ENCODE data around the gene HEXIM1.
"Not testable (repeated sequence)": the region's sequence is repeated elsewhere in the genome, so short reads cannot be mapped to it uniquely, and the experiment has no call there.

HEXIM1 gene

DNA sequence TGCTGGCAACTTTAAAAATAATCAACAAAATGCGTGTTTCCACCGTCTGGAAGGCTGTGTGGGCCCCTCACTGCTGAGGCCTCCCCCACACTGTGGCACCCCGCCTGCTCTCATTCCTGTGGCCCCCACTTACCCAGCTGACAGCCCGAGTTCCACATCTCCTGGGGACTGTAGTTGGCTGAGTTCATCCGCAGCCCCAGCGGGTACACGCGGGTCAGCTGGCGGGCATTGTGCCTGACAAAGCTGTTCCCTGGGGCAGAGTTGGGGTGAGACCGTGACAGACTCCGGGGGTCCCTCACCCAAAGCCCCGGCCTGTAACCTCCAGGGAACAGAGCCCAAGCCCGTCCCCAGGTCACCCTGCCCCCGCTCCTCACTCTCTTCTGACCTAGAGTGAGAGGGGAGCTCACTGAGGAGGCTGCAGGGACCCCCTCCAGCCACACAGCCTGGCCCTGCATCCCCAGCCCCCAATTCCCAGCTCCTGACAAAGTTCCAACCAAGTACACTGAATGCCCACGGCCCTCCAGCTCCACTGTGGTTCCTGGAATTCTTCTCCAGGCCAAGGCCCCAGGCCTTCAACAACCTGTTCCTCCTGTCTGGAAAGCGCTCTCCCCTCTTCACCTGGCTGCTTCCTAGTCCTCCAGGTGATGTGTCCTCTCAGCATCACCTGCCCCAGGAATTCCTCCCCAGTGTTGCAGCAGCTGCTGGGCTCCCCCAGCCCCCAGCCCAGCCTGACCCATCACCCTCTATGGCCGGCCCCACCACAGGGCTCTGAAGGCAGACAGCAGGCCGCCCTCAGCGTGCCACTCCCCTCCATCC, 34.0 kb upstream of the HEXIM1 start:
- DNase-seq, result no peak

DNA sequence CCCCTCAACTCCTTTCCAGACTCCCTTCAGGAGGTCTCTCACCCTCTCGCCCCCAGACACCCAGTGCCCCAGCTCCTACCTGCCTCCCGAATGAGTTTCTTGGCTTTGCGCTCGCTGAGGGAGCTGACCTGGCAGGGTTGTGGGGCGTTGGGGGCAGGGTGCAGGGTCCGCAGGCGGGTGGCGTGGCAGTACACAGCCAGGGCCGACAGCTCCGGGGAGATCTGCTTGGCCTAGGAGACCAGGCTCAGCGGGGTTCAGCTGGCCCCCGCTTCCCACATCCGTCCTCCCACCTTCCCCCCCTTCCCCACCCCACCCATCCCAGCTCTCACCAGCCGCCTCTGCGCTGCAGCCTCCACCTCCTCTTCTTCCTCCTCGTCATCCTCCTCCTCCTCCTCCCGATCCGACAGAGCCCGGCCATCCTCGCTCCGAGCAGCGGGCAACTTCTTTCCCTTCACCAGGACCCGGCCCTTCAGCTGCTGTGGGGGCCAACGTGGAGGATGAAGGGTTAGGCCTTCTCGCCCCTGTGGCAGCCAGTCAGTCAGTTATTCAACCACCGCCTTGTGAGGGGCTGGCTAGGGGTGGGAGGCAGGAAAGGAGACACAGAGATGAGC, 33.2 kb upstream of the HEXIM1 start:
- no peak for DNase-seq

DNA sequence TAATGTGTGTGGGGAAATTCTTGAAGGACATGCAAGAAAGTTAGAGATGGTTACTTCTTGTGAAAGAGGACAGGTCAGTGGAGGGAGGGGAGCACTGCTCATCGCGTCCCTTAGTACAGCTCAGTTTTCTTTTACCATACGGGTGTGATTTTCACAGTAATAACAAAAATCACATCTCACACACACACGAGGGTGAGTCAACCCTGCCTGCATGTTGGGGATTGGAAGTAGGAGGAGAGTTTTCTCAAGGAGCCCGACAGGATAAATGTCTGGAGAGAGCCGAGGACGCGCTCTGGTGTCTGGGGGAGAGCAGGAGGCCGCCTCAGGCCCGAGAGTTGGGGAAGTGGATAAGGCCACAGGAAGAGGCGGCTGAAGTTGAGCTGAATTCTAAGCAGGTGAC, 32.4 kb upstream of the HEXIM1 start:
- no peak for DNase-seq

DNA sequence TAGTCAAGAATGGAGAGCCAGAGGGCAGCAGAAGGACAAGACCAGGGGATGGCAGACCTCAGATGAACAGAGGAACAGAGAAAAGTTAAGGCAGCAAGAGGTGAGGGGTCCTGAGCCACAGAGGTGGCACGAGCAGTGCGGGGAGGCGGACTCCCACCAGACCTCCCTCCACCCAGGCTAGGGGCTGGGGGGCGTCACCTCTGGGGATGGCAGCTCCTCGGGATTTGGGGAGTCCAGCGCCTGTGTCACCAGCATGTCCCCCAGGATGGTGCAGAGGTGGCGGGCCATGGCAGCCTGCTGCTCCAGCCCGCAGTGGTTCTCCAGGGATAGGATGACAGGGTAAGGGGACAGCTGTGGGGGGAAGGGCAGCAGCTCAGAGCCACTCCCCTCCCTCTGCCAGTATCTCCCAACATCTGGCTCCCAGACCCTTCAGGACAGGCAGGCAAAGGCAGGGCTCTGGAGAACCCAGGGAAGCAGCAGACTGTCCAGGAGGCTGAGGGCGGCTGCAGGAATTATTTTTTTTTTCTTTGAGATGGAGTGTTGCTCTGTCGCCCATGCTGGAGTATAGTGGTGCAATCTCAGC, 31.8 kb upstream of the HEXIM1 start:
- DNase-seq, result no peak

DNA sequence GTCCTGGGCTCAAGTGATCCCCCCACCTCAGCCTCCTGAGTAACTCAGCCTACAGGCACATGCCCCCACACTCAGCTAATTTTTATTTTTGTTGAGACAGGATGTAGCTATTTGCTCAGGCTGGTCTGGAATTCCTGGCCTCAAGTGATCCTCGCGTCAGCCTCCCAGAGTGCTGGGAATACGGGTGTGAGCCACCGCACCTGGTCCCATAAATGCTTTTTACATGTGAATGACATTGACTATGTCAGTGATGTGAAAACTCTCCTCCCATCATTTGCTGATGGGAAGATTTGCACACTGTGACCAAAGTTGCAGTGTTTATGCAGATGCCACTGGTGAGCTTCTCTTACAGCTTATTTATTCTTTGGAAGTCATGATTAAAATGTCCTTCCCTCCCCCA, 30.9 kb upstream of the HEXIM1 start:
- DNase-seq, result no peak

DNA sequence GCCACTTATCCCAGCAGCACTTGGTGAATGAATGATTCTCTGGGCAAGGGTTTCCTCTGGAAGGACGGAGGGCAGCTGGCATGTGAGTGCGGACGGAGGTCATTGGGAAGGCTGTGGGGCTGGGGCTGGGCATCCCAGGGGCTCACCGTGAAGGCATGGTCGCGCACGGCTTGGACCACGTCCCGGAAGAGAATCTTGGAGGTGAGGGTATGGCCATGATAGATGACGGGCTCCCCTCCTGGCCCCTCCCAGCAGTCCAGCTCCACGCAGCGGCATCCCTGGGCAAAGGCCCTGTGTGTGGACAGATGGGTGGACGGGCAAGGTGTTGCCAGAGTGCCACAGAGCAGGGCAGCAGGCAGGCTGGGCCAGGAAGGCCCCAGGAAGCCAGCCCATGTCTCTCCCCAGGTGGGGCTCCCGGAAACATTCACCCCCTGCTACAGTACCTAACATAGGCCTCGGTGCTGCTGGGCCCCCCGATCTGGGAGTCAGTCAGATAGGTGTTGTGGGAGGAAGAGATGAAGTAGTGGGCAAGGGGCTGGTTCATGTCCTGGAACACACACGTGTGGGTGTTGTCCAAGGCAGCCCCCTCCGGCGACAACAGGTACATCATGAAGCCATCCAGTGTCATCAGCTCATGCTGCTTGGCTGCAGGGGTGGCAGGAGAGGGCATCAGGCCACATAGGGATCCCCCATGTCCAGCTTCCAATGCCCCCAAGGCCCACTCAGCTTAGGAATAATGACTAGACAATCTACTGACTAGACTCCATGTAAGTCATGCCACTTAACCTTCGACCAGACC, 30.2 kb upstream of the HEXIM1 start:
- DNase-seq, result no peak

DNA sequence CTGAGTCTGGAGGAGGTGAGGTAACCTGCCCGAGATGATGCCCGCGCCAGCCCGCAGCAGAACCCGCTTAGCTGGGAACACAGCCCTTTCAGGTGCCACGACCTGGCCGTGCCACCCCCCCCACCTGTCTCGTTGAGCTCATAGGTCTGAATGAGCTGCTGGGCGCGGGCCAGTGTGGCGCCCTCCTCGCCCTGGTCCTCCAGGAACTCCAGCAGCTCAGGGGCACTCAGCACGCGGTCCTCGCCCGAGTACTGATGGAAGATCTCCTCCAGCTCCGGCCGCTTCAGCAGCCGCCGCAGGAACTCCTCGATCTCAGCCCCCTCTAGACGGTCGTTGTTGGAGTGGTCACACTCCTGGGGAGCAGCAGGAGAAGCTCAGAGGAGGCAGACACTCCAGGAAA, 29.6 kb upstream of the HEXIM1 start:
- no peak for DNase-seq

DNA sequence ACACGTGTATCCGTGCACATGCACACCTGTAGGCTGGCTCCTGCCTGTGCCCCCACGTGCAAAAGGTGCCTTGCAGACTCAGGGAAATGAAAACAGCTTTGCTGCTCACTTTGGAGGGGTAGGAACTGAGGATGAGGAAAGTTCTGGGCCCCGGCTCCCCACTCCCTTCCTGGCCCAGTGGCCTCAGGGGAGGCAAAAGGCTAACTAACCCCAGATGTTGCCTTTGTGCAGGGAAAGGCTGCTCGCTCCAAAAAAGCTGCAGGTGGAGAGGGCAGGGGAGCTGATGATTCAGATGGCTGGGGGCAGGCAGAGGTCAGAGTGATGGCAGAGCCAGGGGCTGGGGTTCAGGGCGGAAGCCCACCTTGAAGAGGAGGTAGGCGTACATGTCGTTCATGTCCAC, 28.3 kb upstream of the HEXIM1 start:
- DNase-seq, result no peak

DNA sequence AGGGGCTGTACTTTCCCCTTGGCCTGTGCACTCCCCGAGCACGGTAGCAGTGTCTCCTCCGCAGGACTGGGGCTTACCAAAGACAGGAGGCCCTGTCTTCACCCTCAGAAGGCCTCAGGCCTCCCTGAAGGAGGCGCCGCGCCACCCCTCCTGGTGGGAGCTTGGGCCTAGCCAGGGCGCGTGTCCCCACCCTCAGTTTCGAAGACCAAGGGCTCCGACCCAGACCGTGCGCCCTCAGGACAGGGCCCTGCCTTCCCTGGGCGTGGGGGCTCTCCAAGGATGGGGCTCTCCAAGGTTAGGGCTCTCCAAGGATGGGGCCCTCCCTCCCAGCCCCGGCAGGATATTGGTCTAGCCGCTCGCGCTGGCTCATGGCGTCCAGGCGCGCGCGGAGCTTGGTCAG, 27.7 kb upstream of the HEXIM1 start:
- no peak for DNase-seq

DNA sequence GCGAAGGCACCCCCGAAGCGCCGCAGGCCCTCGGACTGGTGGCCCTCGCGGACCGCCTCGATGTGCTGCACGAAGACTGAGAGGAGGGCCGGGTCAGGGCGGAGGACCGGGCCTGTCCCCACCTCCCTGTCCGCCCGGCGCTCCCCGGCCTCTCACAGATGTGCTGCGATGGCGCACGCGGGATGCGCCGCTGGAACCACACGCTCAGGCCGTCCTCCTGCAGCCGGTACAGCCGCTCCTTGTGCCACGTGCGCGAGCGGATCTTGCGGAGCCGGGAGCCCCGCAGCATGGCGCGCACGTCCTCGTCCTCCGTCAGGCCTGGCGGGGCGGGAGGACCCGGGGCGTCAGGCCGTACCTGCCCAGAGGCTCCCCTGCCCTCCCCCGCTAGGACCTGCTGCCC, 27.2 kb upstream of the HEXIM1 start:
- no peak for DNase-seq

DNA sequence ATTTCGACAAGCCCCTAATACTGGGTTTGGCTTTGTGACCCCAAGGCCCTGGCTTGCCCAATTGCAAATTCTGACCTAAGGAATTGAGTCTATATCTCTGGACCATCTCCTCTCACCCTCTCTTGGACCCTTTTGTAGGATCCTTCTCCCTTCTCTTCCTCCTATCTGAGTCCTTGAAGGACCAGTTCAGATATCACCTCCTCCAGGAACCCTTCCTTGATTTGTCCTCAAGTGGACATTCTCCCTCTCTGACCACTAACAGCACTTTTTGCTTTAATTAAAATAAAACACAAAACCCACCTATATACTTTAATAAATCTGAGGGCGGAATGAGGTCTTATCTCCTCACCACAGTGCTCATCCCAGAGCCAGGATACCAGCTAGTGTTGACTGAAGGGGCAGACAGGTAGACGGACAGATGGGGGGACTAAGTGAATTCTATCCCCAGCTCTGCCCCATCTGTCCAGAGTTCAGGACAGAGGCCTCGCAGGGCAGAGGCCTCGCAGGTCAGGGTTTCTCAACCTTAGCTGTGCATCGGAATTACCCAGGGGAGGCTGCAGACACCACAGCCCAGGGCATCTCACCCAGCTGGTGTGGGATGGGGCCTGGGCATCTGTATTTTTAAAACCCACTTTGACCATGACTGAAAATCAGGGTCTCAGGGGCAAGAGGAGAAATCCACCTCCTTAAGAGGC, 25.1 kb upstream of the HEXIM1 start:
- no peak for DNase-seq

DNA sequence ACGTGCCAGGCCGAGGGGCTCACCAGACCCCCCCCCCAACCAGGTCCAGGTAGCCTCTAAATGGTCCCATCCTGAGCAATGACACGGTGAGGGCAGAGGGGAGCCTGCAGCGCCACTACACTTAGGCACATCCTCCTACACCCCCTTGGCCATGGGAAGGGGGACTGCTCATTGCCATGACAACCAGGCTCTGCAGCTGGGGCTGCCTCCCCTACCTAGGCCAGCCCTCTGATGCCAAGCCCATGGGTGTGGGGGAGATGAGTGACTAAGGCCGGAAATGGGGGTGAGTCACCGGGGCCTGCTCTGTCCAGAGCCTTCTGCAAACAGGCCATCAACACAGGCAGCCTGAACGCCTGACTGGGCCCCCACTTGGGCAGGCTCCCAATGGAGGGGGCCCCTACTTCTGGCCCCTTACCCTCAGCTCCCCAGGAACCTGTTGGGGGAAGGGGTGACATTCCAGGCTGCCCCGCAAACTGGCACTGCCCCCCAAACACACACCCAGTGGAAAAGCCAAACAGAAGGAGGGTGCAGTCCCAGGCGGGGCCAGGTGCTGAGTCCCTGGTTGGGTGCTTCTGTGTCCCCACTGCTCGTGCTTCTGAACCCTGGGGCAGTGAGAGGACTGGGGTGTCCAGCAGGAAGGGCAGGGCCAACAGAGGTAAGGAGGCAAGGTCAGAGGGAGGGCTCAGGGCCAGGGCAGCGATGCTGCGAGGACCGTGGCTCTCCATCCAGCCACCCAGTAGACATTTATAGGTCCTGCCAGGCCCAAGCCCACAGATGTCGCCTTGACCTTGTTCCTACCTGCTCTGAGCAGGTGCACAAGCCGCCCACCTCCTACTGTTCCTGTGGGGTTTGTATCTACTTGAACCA, 24.1 kb upstream of the HEXIM1 start:
- DNase-seq, result no peak

DNA sequence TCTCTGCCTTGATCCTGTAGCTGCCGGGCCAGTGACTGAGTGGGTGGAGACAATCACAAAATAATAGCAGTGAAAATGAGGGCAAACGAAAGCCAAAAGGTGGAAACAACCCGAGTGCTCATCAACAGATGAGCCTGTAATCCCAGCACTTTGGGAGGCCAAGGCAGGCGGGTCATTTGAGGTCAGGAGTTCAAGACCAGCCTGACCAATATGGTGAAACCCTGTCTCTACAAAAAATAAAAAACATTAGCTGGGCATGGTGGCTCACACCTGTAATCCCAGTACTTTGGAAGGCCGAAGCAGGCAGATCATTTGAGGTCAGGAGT, 23.5 kb upstream of the HEXIM1 start:
- DNase-seq, result not testable (repeated sequence)

DNA sequence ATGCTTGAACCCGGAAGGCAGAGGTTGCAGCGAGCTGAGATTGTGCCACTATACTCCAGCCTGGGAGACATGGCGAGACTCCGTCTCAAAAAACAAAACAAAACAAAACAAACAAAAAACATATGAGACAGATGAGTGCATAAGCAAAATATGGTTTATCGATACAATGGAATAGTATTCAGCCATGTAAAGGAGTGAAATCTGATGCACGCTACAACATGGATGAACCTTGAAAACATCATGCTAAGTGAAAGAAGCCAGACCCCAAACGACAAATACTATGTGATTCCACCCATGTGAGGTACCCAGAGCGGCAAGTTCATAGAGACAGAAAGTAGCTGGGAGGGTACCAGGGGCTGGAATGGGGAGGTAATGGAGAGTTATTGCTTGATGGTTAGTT, 22.8 kb upstream of the HEXIM1 start:
- no peak for DNase-seq

DNA sequence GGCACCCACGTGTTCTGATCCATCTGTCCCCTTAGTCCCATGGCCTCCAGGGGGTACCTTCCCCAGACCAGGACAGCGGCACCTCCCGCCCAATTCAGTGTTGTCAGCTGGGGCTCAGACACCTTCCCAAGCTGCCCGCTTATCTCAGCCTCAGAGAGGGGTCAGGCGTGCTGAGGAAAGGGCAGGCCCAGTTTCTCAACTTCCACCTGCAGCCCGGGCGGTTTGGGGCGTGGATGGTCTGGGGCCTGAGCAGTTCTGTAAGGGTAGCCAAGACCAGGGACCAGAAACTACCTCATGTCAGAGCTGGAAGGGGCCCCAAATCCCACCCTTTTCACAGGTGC, 21.1 kb upstream of the HEXIM1 start:
- DNase-seq, result no peak

DNA sequence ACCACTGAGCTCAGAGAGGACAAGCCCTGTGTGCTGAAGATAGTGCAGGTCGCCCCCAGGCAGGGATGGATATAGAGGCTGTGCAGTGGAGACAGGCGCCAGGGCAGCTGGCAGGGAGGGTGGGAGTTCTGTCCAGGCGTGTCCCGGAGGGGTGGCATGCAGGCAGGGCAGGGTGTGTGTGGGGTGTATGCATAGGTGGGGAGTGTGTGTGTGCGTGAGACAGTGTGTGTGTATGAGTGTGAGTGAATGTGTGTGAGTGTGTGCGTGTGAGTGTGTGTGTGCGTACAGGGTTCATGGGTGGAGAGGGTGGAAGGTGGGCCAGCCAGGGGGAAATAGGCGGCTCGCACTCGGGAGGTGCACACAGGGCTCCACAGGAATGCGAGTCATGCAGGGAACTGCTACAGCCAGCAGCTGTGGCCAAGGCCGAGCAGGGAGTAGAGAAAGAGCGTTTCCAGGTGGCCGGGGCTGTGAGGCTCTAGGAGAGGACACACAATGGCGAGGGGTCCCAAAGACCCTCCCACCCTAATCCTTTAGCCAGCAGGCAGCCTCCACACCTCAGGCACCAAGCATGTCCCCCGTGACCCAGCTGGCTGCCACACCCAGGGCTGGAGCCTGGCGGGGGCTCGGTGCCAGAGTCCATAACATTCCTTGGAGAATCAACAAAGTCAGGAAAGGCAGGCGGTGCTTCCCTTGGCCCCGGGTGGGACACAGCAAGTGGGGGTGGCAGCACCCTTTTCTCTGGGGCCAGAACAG, 20.6 kb upstream of the HEXIM1 start:
- DNase-seq, result no peak

DNA sequence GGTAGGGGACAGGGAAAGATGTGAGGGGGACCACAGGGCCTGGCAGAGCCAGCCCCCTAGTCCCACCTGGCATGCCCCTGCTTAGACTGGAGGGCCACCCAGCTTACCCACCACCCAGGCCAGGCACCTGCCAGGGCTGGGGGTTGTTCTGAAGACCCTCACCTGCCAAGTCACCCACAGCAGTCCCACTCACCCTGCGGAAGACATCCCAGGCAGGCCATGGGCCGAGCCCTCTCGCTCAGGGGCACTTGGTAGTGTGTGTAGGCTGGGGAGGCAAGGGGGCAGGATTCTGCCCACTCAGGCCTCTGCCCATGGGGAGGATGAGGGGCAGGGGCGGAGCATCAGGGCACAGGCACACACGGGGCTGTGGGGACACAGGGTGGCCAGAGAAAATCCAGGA, 19.9 kb upstream of the HEXIM1 start:
- DNase-seq, result no peak

DNA sequence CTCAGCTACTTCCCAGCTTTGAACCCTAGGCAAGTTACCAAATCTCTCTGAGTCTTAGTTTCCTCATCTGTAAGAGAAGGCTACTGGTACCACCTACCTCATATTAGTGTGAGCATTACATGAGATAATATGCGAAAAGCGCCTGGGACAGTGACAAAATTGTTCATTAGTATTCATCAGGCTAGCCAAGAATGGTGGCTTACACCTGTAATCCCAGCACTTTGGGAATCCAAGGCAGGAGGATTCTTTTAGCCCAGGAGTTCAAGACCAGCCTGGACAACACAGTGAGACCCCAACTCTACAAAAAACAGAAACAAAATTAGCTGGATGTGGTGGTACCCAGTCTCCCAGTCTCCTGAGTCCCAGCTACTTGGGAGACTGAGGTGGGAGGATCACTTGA, 19.3 kb upstream of the HEXIM1 start:
- DNase-seq, result no peak

DNA sequence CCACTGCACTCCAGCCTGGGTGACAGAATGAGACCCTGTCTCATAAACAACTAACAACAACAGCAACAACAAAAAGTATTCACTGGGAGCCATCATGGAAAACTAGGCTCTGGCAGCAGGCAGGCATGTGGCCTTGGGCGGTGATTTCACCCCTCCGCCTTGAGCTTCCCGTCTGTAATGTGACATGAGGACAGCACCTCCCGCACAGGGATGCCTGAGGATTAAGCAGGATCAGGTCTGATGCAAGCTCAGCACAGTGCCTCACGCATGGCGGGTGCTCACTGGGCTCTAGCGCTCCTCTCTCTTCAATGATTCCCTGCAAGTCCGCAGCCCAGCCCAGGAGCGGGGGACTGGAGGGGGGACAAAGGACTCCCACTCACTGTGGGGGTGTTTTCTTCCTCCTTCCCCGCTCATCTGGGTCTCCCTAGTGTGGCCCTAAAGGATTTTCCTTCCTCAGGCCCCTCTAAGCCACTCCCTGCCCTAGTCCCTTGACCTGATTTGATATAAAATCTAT, 18.8 kb upstream of the HEXIM1 start:
- DNase-seq, result no peak

DNA sequence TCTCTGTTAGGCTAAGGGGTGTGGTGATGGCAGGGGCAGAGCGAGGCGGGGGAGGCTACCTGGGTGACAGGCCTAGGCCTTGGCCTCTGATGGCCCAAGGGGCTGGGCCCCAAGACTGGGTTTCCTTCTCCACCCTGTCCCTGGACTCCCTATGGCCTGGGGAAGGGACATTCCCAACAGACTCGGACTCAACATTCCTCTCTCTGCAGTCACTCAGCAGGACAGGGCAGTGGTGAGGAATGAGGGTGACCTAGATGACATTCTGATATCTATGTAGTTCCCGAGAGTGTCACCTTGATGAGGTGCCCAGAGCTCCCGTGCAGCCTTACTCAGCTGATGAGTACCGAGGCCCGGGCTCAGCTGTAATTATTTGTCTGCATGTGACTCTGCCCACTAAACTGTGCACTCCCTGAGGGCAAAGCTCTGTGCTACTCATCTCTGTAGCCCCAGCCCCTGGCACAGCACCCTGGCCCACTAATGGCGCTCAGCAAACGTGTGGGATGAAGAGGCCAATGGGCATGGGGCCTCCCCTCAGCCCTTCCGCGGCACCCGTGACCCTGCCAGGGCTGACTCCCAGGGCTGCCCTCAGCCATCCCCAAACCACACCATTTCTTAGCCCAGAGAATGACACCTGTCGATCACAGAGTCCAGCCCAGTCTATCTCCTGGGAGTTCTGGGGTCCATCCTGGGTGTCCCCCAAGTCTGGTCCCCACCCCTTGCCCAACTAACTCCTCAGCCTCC, 18.2 kb upstream of the HEXIM1 start:
- DNase-seq, result no peak

Data from activated CD4-positive, alpha-beta T cell treated with anti-CD3 and anti-CD28 coated beads for 1 hour (primary cell).